Endothelial cell of umbilical vein (primary cell): ENCODE data around the gene ALDH3A2. TPM values are rescaled to one million over a fixed set of nuclear protein-coding genes. Genes with fewer than 3 reads are reported as not detected.

Source experiments
- BruUV-seq: library from RNA; stranded (reverse); fragments of 400-500 nt; replicated peaks from 2 replicates; lab custom pipeline; 2021; lab: Mats Ljungman, UMichigan
- CTCF ChIA-PET: fragments of 300-600, 350-600 bp; sonication (Branson Sonifier 250); formaldehyde crosslinking; loops from one replicate; lab custom pipeline; 2021; ENCODE audit warnings: antibody characterized with exemption, inconsistent platforms; lab: Charles Lee
- POLR2A ChIA-PET: fragments of 300-600, 350-600 bp; sonication (Branson Sonifier 250); formaldehyde crosslinking; loops from one replicate; lab custom pipeline; 2021; ENCODE audit warnings: antibody characterized with exemption, inconsistent platforms; lab: Charles Lee
- DNase-seq: peaks from one replicate; pipeline ENCODE4 v3.0.0-alpha.2; 2011; ENCODE audit warnings: low read depth, low spot score
- FAIRE-seq: peaks from 2 replicates; lab custom pipeline; 2011; peaks lifted over from hg19 to GRCh38; lab: Jason Lieb, UNC
- H2AFZ ChIP-seq: 2 replicates; pipeline ENCODE4 v1.6.0; 2012; ENCODE audit warnings: low read depth, low read length, control low read depth, inconsistent platforms
- H3K27ac ChIP-seq: 2 replicates; pipeline ENCODE4 v1.5.1; 2011; ENCODE audit warnings: low read depth, mild to moderate bottlenecking, control low read depth, low read length, moderate library complexity; ENCODE audit not compliant: insufficient read depth
- H3K27me3 ChIP-seq, 2 experiments: 2 replicates each; pipeline versions ENCODE4 v1.6.0 to v1.6.1; 2011; ENCODE audit warnings: low read length in 2 of 2, mixed read lengths in 1 of 2; ENCODE audit not compliant: control insufficient read depth in 2 of 2, insufficient read depth in 2 of 2
- H3K36me3 ChIP-seq, 2 experiments: 2 replicates in 1 of 2; 3 replicates in 1 of 2; pipeline ENCODE4 v1.5.1; 2011; ENCODE audit warnings: low read length in 2 of 2, mild to moderate bottlenecking in 1 of 2, moderate library complexity in 1 of 2; ENCODE audit not compliant: control insufficient read depth in 2 of 2, insufficient read depth in 2 of 2; ENCODE audit errors: extremely low read depth in 1 of 2
- H3K4me1 ChIP-seq: 3 replicates; pipeline ENCODE4 v1.5.1; 2011; ENCODE audit warnings: mild to moderate bottlenecking, low read length; ENCODE audit not compliant: control insufficient read depth, insufficient read depth; ENCODE audit errors: extremely low read depth
- H3K4me2 ChIP-seq: 2 replicates; pipeline ENCODE4 v1.6.1; 2011; ENCODE audit warnings: low read length, control low read depth, mixed read lengths; ENCODE audit not compliant: insufficient read depth
- H3K4me3 ChIP-seq, 3 experiments: fragments of 200-600 bp in 1 of 3; sonication (generic), shearing (Covaris generic) in 1 of 3; replicated peaks in 1 of 3; 2 replicates each; pipeline ENCODE4 v1.5.1; 2011 to 2016; ENCODE audit warnings: control low read depth in 3 of 3, low read length in 3 of 3, mild to moderate bottlenecking in 2 of 3, inconsistent platforms in 1 of 3, low read depth in 1 of 3, moderate library complexity in 1 of 3; ENCODE audit not compliant: insufficient read depth in 1 of 3
- H3K79me2 ChIP-seq: 2 replicates; pipeline ENCODE4 v1.6.0; 2012; ENCODE audit warnings: low read length, inconsistent platforms; ENCODE audit not compliant: control insufficient read depth, insufficient read depth
- H3K9ac ChIP-seq: replicated peaks from 2 replicates; pipeline ENCODE3; 2011; ENCODE audit warnings: low read length, control low read depth; ENCODE audit not compliant: insufficient read depth; ENCODE audit errors: extremely low read depth
- H3K9me1 ChIP-seq: replicated peaks from 3 replicates; pipeline ENCODE4 v1.6.0; 2011; ENCODE audit warnings: mild to moderate bottlenecking, low read length; ENCODE audit not compliant: control insufficient read depth, insufficient read depth; ENCODE audit errors: extremely low read depth
- H3K9me3 ChIP-seq: replicated peaks from 2 replicates; pipeline ENCODE4 v1.5.1; 2012; ENCODE audit warnings: low read length, inconsistent platforms; ENCODE audit not compliant: control insufficient read depth, insufficient read depth
- H4K20me1 ChIP-seq: replicated peaks from 2 replicates; pipeline ENCODE3; 2011; ENCODE audit warnings: mild to moderate bottlenecking, low read length; ENCODE audit not compliant: control insufficient read depth, insufficient read depth; ENCODE audit errors: extremely low read depth
- MAX ChIP-seq: IDR thresholded peaks from 2 replicates; pipeline ENCODE4 v1.6.1; 2011; ENCODE audit not compliant: insufficient read depth, insufficient read length
- dilution Hi-C: fragments of 300-500 bp; cut with MboI; formaldehyde crosslinking; loops from one replicate; pipeline ENCODE4 v1.15.0; 2019; ENCODE audit warnings: low sequenced_read_pairs; ENCODE audit not compliant: extremely low pct_ligation_motif_present
- intact Hi-C: fragments of 100-400 bp; cut with micrococcal nuclease; formaldehyde crosslinking; loops from one replicate; pipeline ENCODE4 v1.10.0; 2022
- polyA plus RNA-seq, 4 experiments: library from polyadenylated mRNA; depleted of rRNA in 3 of 4; stranded (reverse) in 3 of 4; unstranded in 1 of 4; fragments of >200 nt; gene quantifications; 2 replicates each; pipeline versions ENCODE4 v1.2.1 to v1.2.3, GENCODE V29; 2011 to 2012; ENCODE audit warnings: missing spikeins in 1 of 4
- small RNA-seq: library from RNA; depleted of rRNA; stranded (forward); fragments of <200 nt; gene quantifications from one replicate; pipeline ENCODE3, GENCODE V24; 2012; ENCODE audit warnings: low replicate concordance, low read depth; ENCODE audit not compliant: insufficient read depth, insufficient read length
- total RNA-seq: library from RNA; stranded (reverse); gene quantifications from 2 replicates; pipeline ENCODE4 v1.2.3, GENCODE V29; 2021

Gene ALDH3A2
- total and polyA plus RNA-seq, 2 donors (not counting 3 experiments of a cell fraction or from before 2014, with no cell fraction given), result 16.7 to 36.5 TPM

- no peak overlapping the region for H3K9ac ChIP-seq
- dilution Hi-C loops, result no loop called here
- H3K9me1 ChIP-seq, result no peaks in the 10 kb centered on the region
- H3K27ac ChIP-seq, result no peak overlapping the region
- POLR2A ChIA-PET, result no interaction called here
- CTCF ChIA-PET, result interaction anchor here (0.7 to 3.6 kb wide), 7 partner anchors 8 to 364 kb away, joined by 3 to 36 read pairs (median 7); partner anchors contain the start of genes ALDH3A2 and B9D1
- H2AFZ ChIP-seq, result no peak overlapping the region
- DNase-seq, result no peak
- H3K4me3 ChIP-seq, result no peak overlapping the region
- intact Hi-C loops, result no loop called here
- H3K4me1 ChIP-seq, result peaks cover 15% of the 10 kb centered on the region
- H3K36me3 ChIP-seq, result no peaks in the 10 kb centered on the region
- BruUV-seq, result no TSS peak
- TF ChIP-seq MAX, result no peak
- H3K9me3 ChIP-seq, result no peaks in the 10 kb centered on the region
- no peaks in the 10 kb centered on the region for H4K20me1 ChIP-seq
- H3K4me2 ChIP-seq, result no peak overlapping the region
- no peak for FAIRE-seq
- no peaks in the 10 kb centered on the region for H3K27me3 ChIP-seq
- H3K79me2 ChIP-seq, result no peaks in the 10 kb centered on the region
Measured at GRCh38 chr17:19726631-19727376, 78.3 kb downstream of the ALDH3A2 start.

Small RNAs within 50 kb of the gene (small RNA-seq; reads per million reads assigned to genes)
- gene NMTRQ-TTG12-1 (not detected), gene RF00322 (not detected)

Other genes starting within 250 kb of the ALDH3A2 start
- gene RNF112, start 237.5 kb upstream of the ALDH3A2 start, total RNA-seq, result 0.11 TPM in 1 of 2 replicates, not detected in the other
- gene RNF112, start 237.5 kb upstream of the ALDH3A2 start, polyA plus RNA-seq, result 0.05 and 0.06 TPM in 2 replicates
- gene SLC47A1, start 114.9 kb upstream of the ALDH3A2 start, total RNA-seq, result 0.90 and 3.3 TPM in 2 replicates
- 6.9 and 8.0 TPM in 2 replicates for gene SLC47A1, start 114.9 kb upstream of the ALDH3A2 start, polyA plus RNA-seq
- gene SLC47A2, start 67.8 kb downstream of the ALDH3A2 start, total RNA-seq, result not detected in 2 replicates
- not detected in 2 replicates for gene SLC47A2, start 67.8 kb downstream of the ALDH3A2 start, polyA plus RNA-seq
- 1.2 TPM in 2 replicates for gene ALDH3A1, start 99.5 kb downstream of the ALDH3A2 start, total RNA-seq
- 0.11 and 0.25 TPM in 2 replicates for gene ALDH3A1, start 99.5 kb downstream of the ALDH3A2 start, polyA plus RNA-seq
- 17.6 and 19.3 TPM in 2 replicates for gene ULK2, start 219.2 kb downstream of the ALDH3A2 start, total RNA-seq
- gene ULK2, start 219.2 kb downstream of the ALDH3A2 start, polyA plus RNA-seq, result 26.7 and 33.7 TPM in 2 replicates